Astrocyte of the spinal cord (primary cell): ENCODE data around the gene SMAD2.

Experiments
- DNase-seq: peaks from one replicate; pipeline ENCODE4 v3.0.0; 2011; ENCODE audit warnings: low read depth, low spot score
- H3K4me3 ChIP-seq: 2 replicates; pipeline ENCODE4 v1.5.1; 2011; ENCODE audit warnings: low read depth, mild to moderate bottlenecking, low read length, moderate library complexity
- CTCF ChIP-seq: IDR thresholded peaks from 2 replicates; pipeline ENCODE4 v1.5.1; 2012; ENCODE audit warnings: low read depth, mild to moderate bottlenecking, low read length, inconsistent platforms
- in situ Hi-C: cut with HindIII; loops from 2 replicates; pipeline ENCODE4 v1.10.0; 2017; ENCODE audit warnings: low sequenced_read_pairs

SMAD2 gene

DNA sequence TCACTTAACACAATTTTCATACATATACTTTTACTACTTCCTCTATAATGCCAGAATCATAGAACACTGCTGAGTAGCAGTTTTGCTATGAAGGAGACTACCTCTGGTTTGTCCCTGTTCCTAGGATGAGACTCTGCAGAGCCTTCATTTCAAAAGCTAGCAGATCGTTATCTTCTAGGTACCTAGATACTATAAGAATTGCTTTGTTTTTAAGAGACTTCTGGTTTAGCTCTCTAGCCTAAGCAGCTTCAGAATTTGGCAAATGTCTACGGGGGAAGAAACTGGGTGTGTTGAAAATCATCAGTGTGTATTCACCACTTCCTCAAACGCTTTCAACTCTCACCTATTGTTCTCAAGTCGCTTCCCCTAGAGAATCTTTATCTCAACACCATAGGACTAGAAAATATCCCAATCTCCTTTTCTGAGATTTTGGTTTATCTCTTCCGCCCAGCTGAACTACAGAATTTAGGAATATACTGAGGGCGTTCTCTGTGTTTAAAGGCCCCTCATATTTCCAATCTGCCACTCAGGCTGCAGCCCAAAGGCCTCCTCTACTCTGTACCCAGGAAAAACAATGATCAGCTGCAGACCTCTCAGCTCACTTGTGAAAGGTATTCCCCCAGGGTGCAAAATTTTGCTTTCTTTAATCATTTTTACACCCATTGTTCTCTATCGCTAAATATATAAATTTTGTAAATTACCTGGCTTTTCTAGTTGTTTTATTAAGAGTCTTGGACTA, 28.7 kb downstream of the SMAD2 start:
- no peak overlapping the region for H3K4me3 ChIP-seq
- no peak for TF ChIP-seq CTCF
- in situ Hi-C loops: no loop called here
- DNase-seq: no peak

GRCh38 chr18:47899107-47899840, 31.2 kb downstream of the SMAD2 start:
- no peak for TF ChIP-seq CTCF
- H3K4me3 ChIP-seq: no peak overlapping the region
- in situ Hi-C loops: no loop called here
- DNase-seq: no peak

- in situ Hi-C loops: no loop called here
- H3K4me3 ChIP-seq: no peak overlapping the region
- DNase-seq: no peak
- no peak for TF ChIP-seq CTCF
Observed at GRCh38 chr18:47898696-47899095, 31.8 kb downstream of the SMAD2 start.

DNA sequence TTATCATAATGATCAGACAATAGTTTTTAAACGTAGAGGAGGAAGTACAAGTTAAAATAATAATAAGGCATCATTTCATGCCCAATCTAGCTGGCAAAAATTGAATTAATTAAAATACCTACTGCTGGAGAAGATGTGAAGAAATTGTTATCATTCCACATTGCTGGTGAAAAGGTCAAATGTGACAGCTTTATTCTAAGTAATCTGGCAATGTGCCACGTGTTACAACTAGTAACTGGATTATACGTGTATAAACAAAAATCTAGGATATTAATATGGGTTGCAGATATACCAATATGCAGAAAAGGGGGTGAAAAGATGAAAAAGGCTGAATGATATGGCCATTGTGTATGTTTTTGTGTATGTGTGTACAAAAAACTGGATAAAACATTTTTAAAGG, 32.4 kb downstream of the SMAD2 start:
- no peak overlapping the region for H3K4me3 ChIP-seq
- DNase-seq: no peak
- TF ChIP-seq CTCF: no peak
- in situ Hi-C loops: no loop called here

- no peak for DNase-seq
- H3K4me3 ChIP-seq: no peak overlapping the region
- in situ Hi-C loops: no loop called here
Observed at GRCh38 chr18:47895565-47896250, 34.8 kb downstream of the SMAD2 start.

More at GRCh38 chr18:47895565-47896250, 34.8 kb downstream of the SMAD2 start:
- no peak for TF ChIP-seq CTCF
